Smooth muscle cell (in vitro differentiated cells): ENCODE measurements around the gene FAR1. TPM values are rescaled to one million over a fixed set of nuclear protein-coding genes. Genes with fewer than 3 reads are reported as not detected.

Experiments used
- DNase-seq: peaks from one replicate; lab custom pipeline; 2025; ENCODE audit not compliant: unreplicated experiment; lab: John Stamatoyannopoulos, UW
- H2AFZ ChIP-seq: fragments of 200-600 bp; sonication (generic); 2 replicates; pipeline ENCODE4 v1.6.0; 2016; ENCODE audit warnings: antibody characterized with exemption, low read depth, mild to moderate bottlenecking
- H3F3A ChIP-seq: fragments of 200-600 bp; sonication (generic); 2 replicates; pipeline ENCODE4 v1.6.0; 2017; ENCODE audit warnings: antibody characterized with exemption, low read depth
- H3K27ac ChIP-seq: fragments of 200-600 bp; sonication (generic); 2 replicates; pipeline ENCODE4 v1.5.1; 2016; ENCODE audit warnings: low read depth, mild to moderate bottlenecking
- H3K27me3 ChIP-seq: fragments of 200-600 bp; sonication (generic); 2 replicates; pipeline ENCODE4 v1.6.1; 2016; ENCODE audit warnings: low read depth, mild to moderate bottlenecking
- H3K36me3 ChIP-seq: fragments of 200-600 bp; sonication (generic); 2 replicates; pipeline ENCODE4 v1.5.1; 2016; ENCODE audit warnings: low read depth
- H3K4me1 ChIP-seq: fragments of 200-600 bp; sonication (generic); 2 replicates; pipeline ENCODE4 v1.5.1; 2016; ENCODE audit warnings: low read depth
- H3K4me2 ChIP-seq: fragments of 200-600 bp; sonication (generic); 2 replicates; pipeline ENCODE4 v1.6.0; 2016; ENCODE audit warnings: mild to moderate bottlenecking
- H3K4me3 ChIP-seq: fragments of 200-600 bp; sonication (generic); 2 replicates; pipeline ENCODE4 v1.5.1; 2016; ENCODE audit warnings: mild to moderate bottlenecking
- H3K79me2 ChIP-seq: fragments of 200-600 bp; sonication (generic); 2 replicates; pipeline ENCODE4 v1.6.0; 2016; ENCODE audit warnings: low read depth, mild to moderate bottlenecking
- H3K9ac ChIP-seq: fragments of 200-600 bp; sonication (generic); 2 replicates; pipeline ENCODE4 v1.6.0; 2016; ENCODE audit warnings: low read depth
- H3K9me3 ChIP-seq: fragments of 200-600 bp; sonication (generic); replicated peaks from 2 replicates; pipeline ENCODE4 v1.5.1; 2016; ENCODE audit warnings: low read depth
- H4K20me1 ChIP-seq: fragments of 200-600 bp; sonication (generic); 2 replicates; pipeline ENCODE4 v1.6.0; 2016; ENCODE audit warnings: low read depth
- WGBS: methylation state at CpG from one replicate; pipeline ENCODE4 v1.1.7; 2016; ENCODE audit warnings: low lambda C conversion rate; 5-methylcytosine and 5-hydroxymethylcytosine counted together
- polyA plus RNA-seq: library from polyadenylated mRNA; unstranded; fragments of >200 nt; fragmentation: Nextera tagmentation; extraction: Ambion mirVana; gene quantifications from 2 replicates; pipeline ENCODE4 v1.2.1, GENCODE V29; 2016
- total RNA-seq: library from RNA; depleted of rRNA; stranded (reverse); fragments of >200 nt; gene quantifications from 2 replicates; pipeline ENCODE4 v1.2.3, GENCODE V29; 2014
- TF ChIP-seq, protein P1 (sequence below): fragments of 200-600 bp; sonication (generic); IDR thresholded peaks from 2 replicates; pipeline ENCODE4 v1.5.1; 2017; ENCODE audit warnings: borderline replicate concordance, mild to moderate bottlenecking, antibody characterized with exemption; ENCODE audit not compliant: insufficient read depth, poor library complexity, severe bottlenecking

FAR1 gene
- total and polyA plus RNA-seq, 2 experiments from 2014 or later, result 19.5 to 64.9 TPM

DNA sequence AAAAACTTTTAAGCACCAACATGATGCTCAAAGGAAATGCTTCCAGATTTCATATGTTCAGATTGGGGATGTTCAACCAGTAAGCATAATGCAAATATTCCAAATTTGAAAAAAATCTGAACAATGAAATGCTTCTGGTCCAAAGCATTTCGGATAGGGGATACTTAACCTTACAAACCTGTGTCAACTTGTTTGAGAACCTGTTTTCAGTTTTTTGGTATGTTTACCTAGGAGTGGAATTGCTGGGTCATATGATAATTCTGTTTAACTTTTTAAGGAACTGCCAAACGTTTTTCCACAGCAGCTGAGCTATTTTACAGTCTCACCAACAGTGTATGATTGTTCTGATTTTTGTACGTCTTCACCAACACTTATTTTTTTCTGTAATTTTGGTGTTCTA is 23.7 kb downstream of the FAR1 start:
- DNase-seq, result no peak
- TF ChIP-seq, protein P1, sequence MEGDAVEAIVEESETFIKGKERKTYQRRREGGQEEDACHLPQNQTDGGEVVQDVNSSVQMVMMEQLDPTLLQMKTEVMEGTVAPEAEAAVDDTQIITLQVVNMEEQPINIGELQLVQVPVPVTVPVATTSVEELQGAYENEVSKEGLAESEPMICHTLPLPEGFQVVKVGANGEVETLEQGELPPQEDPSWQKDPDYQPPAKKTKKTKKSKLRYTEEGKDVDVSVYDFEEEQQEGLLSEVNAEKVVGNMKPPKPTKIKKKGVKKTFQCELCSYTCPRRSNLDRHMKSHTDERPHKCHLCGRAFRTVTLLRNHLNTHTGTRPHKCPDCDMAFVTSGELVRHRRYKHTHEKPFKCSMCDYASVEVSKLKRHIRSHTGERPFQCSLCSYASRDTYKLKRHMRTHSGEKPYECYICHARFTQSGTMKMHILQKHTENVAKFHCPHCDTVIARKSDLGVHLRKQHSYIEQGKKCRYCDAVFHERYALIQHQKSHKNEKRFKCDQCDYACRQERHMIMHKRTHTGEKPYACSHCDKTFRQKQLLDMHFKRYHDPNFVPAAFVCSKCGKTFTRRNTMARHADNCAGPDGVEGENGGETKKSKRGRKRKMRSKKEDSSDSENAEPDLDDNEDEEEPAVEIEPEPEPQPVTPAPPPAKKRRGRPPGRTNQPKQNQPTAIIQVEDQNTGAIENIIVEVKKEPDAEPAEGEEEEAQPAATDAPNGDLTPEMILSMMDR, result no peak
- no peaks in the 10 kb centered on the region for H3K27me3 ChIP-seq
- no peak overlapping the region for H3K4me3 ChIP-seq
- no peaks in the 10 kb centered on the region for H3K9me3 ChIP-seq
- peaks cover 5% of the 10 kb centered on the region for H3K36me3 ChIP-seq
- no peak overlapping the region for H3K27ac ChIP-seq
- H3K79me2 ChIP-seq, result peaks cover 90% of the 10 kb centered on the region
- H4K20me1 ChIP-seq, result peaks cover 84% of the 10 kb centered on the region
- H3K4me1 ChIP-seq, result peaks cover 10% of the 10 kb centered on the region
- H3K9ac ChIP-seq, result no peak overlapping the region
- H2AFZ ChIP-seq, result no peak overlapping the region
- H3F3A ChIP-seq, result no peaks in the 10 kb centered on the region
- H3K4me2 ChIP-seq, result no peak overlapping the region
- 77% methylated on average over 3 of the region's 3 CpGs for WGBS

DNA sequence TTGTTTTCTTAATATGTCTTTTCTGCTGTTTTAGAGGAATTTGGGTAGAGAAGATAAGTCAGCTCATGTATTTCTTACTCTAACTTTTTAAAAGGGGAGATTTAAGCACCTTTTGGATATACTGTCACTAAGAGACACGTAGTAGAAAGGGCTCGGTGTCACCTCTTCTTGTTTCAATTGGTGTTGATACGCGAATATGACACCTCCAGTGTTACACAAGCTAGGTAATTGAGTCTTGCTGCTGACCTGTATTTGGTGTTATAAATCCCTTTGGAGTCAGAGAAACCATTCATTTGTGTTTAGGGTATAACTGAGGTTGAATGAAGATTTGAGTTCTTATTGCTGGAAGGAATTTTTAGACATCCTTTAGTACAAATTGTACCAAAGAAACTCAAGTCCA is 25.6 kb downstream of the FAR1 start:
- Histone ChIP-seq H3K4me2 (no peak overlapping the region), H3K27me3 (no peaks in the 10 kb centered on the region), H3K4me1 (peaks cover 10% of the 10 kb centered on the region), H4K20me1 (peaks cover 74% of the 10 kb centered on the region), H3K9ac (no peak overlapping the region), H3K9me3 (no peaks in the 10 kb centered on the region), H3K27ac (no peak overlapping the region), H2AFZ (no peak overlapping the region), H3F3A (no peaks in the 10 kb centered on the region), H3K36me3 (peaks cover 5% of the 10 kb centered on the region), H3K4me3 (no peak overlapping the region), H3K79me2 (peaks cover 74% of the 10 kb centered on the region)
- TF ChIP-seq, protein P1, result no peak
- 95% methylated on average over 4 of the region's 4 CpGs for WGBS
- no peak for DNase-seq

DNA sequence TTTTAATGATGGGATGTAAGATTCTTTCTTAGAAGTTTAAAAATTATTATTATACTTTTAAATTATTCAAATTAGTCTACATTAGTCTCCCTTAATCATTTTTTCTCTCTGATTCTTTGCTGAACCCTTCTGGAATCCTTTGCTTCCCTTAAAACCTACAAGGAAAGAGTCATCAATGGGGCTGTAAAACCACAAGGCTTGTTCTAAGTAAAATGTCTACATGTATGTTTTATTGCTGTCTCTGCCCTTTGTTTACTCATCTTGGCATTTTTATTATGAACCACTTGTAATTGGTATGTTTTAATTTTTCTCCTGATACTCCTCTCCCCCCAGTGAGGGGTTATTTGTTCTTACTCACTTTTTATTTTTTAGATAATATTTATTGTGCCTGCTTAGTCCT is 27.4 kb downstream of the FAR1 start:
- Histone ChIP-seq H3K4me2 (no peak overlapping the region), H4K20me1 (peaks cover 67% of the 10 kb centered on the region), H2AFZ (no peak overlapping the region), H3K79me2 (peaks cover 61% of the 10 kb centered on the region), H3K27ac (no peak overlapping the region), H3K4me1 (peaks cover 10% of the 10 kb centered on the region), H3K36me3 (peaks cover 5% of the 10 kb centered on the region), H3K27me3 (no peaks in the 10 kb centered on the region), H3K4me3 (no peak overlapping the region), H3K9ac (no peak overlapping the region), H3K9me3 (no peaks in the 10 kb centered on the region), H3F3A (no peaks in the 10 kb centered on the region)
- no peak for DNase-seq
- TF ChIP-seq, protein P1, result no peak

DNA sequence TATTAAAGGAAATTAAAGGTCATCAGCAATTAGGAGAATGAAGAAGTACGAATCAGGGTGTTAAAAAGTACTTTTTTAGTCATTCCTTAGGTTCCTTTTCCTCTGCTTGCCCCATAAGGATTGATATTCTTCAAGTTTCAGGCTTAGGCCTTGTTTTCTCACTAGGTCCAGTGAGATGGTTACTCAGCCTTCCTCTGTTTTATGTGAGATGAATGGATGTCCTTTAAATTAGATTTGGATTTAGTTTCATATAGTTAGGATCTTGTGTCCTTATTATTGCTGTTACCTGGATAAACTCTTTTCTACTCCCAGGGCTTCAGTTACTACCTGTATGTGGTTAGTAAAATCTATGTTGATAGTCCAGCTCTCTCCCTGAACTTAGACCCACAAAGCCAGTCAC is 29.2 kb downstream of the FAR1 start:
- DNase-seq, result no peak
- H3K9me3 ChIP-seq, result no peaks in the 10 kb centered on the region
- no peak overlapping the region for H3K27ac ChIP-seq
- no peak overlapping the region for H3K9ac ChIP-seq
- peaks cover 43% of the 10 kb centered on the region for H3K79me2 ChIP-seq
- 100% methylated on average over 1 of the region's 1 CpG for WGBS
- no peak overlapping the region for H3K4me2 ChIP-seq
- no peak overlapping the region for H3K4me3 ChIP-seq
- H2AFZ ChIP-seq, result no peak overlapping the region
- H3F3A ChIP-seq, result no peaks in the 10 kb centered on the region
- H3K4me1 ChIP-seq, result peaks cover 5% of the 10 kb centered on the region
- TF ChIP-seq, protein P1, result no peak
- peaks cover 11% of the 10 kb centered on the region for H3K36me3 ChIP-seq
- H4K20me1 ChIP-seq, result peaks cover 49% of the 10 kb centered on the region
- H3K27me3 ChIP-seq, result no peaks in the 10 kb centered on the region
